GM18519 (cell line): ENCODE measurements around the gene NR1D1.

Source experiments
- ATAC-seq: cut with Tn5 transposase; IDR thresholded peaks from one replicate; pipeline ENCODE4 v1.9.1; 2021; ENCODE audit warnings: mild to moderate bottlenecking, moderate library complexity; ENCODE audit not compliant: unreplicated experiment, low FRiP score

Gene NR1D1

DNA sequence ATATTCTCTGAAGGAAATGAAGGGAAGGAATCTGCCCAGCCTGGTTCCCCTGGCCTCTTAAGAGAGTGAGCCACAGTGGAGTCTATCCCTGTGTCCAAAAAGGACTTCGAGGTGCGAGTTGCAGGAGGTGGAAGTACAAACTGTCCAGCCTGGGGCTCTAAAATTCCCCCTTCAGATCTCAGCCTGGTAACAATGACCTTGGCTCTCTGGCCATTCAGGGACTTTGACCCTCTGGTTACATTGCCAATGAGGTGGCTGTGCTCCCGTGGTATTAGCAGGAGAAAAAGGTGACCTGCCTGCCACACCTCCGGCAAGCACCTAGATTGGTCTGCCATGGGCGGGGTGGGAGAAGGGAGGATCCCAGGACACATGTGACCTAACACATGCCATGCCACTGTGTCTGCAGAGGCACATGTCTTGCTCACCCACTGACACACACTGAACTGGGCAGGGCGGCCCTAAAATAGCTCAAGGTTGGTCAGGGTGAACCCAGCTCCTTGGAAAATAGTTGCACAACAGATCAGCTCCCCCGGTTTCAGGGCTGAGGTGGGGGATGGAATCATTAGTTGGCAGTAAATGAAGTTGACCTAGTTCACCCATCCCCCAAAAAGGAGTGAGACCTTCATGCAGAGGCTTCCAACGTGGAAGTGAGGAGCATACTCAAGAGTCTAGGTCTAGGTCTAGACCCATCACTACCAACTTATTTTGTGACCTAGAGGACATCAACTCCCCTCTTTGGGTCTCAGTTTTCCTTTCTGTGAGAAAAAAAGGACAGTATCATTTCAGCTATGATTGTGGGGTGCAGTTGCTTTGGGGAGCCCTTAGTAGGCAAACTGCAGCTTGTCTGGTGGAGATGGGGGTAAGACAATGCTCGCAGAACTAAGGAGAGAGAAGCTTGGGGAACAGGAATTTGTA, 2.2 kb downstream of the NR1D1 start:
- no peak for ATAC-seq

DNA sequence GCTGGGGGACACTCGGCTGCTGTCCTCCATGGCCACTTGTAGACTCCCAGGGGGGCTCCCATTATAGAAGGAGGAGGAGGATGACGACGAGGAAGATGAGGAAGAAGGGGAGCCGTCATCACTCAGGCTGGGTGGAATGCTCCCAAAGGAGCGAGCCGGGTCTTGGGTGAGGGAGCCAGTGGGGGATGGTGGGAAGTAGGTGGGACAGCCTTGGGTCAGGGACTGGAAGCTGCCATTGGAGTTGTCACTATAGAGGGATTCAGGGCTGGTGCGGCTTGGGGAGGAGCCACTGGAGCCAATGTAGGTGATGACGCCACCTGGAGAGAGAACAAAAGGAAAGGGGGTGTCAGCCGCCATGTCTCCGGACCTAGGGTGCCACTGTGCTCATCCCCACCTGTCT, 3.3 kb downstream of the NR1D1 start:
- ATAC-seq: no peak

DNA sequence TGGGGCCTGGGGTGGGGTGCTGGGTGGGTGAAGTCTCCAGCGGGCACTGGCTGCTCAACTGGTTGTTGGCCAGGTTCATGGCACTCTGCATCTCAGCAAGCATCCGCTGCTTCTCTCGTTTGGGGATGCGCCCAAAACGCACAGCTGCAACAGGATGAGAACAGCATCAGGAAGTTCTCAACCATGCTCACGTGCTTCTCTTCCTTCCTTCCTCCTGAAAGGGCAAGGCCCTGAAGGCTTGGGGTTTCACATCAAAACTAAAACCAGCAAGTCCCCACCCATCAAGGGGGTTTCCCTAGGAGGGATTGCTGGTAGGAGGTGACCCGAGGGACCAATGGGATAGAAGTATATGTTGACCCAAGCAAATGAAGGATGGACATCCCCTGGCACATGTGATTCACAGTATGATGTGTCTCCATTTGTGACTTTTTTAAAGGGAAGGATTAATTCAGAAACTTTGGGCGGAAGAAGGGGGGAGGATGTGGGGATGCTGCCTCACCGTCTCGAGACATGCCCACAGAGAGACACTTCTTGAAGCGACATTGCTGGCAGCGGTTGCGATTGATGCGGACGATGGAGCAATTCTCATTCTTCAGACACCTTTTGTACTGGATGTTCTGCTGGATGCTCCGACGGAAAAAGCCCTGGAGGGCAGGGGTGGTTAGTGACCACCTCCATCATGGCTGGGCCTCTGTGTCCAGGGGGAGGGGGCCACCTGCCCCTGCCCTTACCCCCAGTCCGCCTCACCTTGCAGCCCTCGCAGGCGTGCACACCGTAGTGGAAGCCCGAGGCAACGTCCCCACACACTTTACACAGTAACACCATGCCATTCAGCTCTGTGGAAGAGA, 4.2 kb downstream of the NR1D1 start:
- peak; percentile 31 for ATAC-seq

DNA sequence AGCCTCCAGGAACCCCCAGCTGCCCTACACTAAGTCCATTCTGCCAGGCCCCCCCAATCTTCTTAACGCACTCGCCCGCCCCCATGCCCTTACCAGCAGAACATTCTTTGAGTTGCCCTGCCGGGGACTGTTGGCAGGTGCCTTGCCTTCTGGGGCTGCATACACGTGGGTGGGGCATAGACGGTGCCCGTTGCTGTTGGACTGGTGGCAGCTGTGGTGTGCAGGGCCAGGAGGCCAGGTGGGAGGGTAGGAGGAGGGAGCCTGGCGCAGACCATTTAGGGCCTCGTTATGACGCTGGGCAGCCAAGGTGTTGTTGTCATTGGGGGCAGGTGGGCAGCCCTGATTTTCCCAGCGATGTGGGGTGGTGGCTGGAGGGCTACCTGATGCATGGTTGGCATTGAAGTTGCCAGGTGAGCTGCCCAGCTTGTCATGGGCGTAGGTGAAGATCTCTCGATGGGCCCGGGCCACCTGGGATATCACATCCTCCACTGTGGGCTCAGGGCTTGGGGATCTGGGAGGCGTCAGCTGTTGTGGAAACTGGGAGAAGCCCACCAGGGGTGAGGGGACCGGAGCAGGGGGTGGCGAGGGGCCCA, 4.9 kb downstream of the NR1D1 start:
- ATAC-seq: no peak

DNA sequence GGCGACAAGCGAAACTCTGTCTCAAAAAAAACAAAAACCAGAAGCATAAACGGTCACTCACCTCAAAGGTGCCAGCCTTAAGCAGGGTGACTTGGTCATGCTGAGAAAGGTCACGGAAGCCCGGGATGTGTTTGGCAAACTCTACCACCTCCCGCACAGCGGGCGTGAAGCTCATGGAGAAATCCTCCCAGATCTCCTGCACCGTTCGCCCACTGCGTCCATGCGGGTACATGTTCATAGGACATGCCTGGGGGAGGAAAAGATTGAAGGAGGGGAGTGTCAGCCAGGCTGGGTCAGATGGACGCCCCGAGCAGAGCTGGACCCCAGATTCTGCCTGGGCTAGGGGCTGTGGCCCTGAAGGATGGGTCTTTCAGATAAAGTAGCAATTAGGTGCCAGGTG, 5.5 kb downstream of the NR1D1 start:
- ATAC-seq: no peak

DNA sequence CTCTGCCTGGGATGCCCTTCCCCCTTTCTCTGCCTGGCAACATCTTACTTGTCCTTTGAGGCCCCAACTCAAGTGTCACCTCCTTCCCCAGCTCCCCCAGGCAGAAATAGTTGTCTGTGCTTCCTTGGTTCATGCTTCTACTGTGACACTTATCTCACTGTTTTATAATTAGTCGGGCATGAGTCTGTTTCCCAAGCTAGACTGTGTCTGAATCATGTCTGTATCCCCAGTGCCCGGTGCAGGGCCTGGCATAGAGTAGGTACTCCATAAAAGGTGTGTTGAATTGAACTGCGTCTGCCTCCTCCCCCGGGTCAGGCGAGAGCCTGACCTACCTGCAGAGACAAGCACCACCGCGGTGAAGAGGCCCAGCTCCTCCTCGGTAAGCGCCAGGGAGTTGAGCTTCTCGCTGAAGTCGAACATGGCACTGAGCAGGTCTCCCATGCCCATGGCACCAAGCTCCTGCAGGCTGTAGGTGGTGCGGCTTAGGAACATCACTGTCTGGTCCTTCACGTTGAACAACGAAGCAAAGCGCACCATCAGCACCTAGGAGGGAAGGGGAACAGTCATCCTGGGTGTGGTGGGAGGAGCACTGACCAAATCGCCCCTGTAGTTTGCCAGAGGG, 6.7 kb downstream of the NR1D1 start:
- ATAC-seq: no peak

DNA sequence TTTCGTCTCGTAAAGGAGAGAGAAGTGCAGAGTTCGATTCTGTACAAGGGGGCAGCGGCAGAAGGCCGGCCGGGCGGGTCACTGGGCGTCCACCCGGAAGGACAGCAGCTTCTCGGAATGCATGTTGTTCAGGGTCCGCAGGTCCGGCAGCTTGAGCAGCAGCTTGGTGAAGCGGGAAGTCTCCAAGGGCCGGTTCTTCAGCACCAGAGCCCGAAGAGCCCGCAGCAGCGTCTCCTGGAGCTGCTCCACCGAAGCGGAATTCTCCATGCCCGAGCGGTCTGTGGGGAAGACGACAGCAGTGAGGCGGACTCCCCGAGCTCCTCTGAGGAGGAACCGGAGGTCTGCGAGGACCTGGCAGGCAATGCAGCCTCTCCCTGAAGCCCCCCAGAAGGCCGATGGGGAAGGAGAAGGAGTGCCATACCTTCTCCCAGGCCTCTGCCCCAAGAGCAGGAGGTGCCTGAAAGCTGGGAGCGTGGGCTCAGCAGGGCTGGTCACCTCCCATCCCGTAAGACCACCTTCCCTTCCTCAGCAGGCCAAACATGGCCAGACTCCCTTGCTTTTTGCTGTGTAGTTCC, 7.3 kb downstream of the NR1D1 start:
- ATAC-seq: no peak

DNA sequence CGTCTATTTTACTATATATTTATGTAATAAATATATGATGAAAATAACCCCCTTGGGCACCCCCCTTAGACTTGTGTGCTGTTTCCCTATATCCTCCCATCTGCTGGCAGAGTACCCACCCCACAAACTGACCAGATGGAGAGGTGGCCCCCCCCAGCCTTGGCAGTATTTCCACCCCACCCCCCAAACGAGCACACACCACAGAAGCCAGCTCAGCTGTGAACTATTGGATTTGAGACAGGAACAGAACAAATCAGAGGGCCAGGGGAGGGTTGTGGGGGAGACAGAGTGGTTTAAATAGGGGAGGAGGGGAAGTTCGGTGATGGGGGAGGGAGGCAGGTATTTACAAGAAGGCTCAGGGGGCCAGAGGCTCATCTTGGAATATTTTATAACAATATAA, 7.8 kb downstream of the NR1D1 start:
- ATAC-seq: no peak

DNA sequence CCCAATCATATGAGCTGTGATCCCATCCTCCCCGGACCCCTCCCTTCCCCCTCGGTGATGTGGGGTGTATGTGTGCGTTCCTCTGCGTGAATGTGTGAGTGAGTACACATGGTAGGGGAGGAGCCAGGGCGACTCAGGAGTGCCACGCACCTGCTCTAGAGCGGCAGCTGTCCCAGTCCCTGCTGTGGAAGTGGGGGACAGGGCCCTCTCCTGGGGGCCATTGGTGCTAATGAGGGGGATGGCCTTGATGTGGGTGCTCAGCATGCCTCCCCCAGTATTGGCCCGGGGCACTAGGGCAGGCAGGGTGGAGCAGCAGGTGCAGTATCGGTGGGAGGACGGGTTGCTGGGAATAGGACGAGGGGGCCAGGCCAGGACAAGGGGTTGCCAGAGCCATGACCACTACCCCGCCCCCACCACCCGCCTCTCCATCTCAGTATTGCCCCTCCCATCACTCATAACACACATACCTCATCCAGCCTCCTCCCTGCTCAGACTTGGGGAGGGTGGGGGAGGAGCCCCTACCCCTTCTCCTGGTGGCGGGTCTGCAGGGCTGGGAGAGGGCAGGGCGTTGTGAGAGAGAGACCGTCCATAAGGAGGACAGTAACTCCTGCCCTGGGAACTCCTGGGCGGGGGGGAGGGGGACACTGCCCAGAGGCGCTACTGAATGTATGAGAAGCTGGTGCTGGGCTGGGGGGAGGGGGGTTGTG, 8.5 kb downstream of the NR1D1 start:
- no peak for ATAC-seq

DNA sequence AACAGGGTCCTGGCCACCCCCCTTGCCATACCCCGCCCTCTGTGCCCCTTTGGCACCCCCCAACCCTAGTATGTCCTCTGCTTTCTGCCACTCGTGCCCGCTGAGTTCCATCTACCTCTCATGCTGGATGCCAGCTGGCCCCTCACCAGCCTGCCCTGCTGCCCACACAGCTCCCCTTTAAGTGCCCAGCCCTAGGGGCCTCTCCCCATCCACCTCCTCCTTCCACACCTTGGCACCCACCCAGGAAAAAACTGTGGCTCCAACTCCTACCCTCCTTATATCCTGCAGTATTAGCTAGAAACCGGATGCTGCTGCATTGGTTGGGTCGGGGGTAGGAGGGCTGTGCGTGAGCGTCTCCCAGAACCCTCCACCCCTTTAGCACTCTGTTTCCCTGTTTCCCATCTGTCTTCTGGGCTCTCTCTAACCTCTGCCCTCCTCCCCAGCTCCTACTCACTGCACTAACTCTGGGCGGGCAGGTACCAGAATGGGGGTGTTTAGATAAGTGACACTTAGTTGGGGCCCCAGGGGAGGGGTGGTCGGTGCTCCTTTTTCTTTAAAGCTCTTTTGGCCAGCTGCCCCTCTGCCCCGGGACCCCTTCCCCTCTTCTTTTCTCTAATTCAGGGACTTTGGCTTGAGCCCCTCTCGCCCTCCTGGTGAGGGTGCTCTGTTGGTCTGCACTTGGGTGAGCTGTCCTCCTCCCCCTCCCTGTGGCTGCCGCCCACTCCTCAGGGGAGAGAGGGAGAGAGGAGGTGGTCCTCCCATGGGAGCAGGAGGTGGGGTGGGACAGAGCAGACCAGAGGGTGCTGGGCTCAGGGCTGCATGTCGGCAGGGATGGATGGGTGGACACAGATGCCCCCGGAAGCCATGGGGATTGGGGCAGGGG, 9.9 kb downstream of the NR1D1 start:
- ATAC-seq: no peak

DNA sequence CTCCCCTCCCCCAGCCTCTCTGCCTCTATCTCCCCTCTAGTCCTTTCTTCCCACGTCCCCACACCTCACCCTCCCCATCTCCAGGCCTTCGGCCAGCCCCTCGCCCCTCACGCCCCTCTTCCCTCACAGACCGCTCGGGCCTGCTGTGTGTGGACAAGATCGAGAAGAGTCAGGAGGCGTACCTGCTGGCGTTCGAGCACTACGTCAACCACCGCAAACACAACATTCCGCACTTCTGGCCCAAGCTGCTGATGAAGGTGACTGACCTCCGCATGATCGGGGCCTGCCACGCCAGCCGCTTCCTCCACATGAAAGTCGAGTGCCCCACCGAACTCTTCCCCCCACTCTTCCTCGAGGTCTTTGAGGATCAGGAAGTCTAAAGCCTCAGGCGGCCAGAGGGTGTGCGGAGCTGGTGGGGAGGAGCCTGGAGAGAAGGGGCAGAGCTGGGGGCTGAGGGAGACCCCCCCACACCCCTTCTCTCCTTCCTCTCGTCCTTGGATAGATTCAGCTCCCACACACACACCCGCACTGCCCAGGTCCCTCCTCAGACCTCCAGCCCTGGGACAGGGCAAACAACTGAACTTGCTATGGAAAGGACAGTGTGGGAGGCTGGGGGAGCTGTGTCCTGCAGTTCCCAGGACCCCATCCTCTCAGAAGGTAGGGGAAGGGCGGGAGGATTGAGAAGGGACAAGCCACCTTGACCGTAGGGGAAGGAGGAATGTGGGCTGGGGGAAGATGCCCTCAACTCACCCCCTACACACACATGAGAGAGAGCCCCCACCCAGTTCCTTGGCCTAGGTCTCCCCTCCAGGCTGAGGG, 11.1 kb downstream of the NR1D1 start:
- no peak for ATAC-seq

DNA sequence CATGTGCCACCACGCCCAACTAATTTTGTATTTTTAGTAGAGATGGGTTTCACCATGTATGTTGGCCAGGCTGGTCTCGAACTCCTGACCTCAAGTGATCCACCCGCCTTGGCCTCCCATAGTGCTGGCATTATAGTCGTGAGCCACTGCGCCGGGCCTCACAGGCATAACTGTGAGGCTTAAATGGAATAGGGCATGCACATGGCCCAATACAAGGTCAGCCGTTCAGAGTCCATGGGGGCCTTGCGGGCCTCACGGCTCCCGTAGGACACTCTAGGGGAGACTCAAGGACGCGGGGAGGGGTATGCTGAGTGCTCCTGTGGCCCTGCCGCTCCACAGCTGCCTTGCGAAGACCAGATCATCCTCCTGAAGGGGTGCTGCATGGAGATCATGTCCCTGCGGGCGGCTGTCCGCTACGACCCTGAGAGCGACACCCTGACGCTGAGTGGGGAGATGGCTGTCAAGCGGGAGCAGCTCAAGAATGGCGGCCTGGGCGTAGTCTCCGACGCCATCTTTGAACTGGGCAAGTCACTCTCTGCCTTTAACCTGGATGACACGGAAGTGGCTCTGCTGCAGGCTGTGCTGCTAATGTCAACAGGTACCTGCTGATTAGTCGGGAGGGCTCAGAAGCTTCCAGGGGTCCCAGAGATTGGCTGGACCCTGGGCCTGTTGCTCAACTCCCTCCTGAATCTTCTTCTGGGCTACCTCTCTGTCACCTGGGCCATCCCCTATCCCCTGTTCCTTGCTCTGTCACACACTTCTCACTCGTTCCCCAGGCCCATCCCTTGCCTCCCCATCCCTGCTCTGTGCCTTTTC, 12.3 kb downstream of the NR1D1 start:
- no peak for ATAC-seq

DNA sequence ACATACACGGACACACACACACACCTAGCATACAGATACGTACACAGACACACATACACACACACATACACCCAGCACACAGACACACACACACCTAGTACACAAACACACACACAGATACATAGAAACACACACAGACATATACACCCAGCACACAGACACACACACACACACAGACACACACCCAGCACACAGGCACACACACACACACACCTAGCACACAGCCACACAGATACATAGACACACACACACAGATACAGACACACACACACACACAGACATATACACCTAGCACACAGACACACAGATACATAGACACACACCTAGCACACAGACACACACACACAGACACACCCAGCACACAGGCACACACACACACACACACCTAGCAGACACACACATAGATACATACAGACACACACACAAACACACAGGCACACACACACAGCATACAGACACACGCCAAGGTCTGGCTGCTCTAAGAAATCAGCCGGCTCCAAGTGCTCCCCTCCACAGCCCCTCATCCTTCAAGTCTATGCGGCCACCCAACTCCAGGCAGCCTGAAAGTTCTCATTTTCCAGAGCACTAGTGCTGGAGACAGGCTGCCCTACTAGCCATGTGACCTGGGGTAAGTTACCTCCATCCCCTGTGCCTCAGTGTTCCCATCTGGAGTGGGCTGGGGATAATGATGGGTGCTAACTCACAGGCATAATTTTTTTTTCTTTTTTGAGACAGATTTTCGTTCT, 13.2 kb downstream of the NR1D1 start:
- no peak for ATAC-seq

DNA sequence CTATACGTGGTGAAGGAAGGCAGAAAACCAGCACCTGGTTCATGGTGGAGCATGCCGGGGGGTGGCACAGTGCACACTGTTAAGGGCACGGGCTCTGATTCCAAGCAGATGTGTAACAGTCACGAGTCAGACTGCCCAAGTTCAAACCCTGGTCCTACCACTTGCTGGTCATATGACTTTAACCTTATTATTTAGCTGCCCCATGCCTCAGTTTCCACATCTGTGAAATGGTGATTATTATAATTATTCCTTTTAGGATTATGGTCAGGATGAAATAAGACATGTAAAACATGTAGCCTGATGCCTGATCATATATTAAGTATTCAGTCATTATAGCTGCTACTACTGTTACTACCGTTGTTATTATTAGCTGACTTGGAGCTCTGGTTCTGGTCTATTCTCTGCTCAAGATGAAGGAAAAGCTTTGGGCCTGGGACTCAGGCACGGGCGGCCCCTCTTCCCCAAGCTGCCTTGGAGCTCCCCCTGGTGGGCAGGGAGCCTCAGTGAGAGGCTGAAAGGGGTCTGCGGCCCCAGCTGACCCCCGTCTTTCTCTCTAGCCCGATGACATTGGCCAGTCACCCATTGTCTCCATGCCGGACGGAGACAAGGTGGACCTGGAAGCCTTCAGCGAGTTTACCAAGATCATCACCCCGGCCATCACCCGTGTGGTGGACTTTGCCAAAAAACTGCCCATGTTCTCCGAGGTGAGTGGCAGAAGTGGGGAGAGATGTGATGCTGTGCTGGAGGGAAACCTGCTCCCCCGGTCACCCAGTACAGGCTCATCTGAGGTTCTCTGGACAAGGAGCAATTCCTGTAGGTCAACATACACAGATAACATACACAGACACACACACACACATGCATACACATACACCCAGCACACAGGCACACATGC, 14.0 kb downstream of the NR1D1 start:
- no peak for ATAC-seq

DNA sequence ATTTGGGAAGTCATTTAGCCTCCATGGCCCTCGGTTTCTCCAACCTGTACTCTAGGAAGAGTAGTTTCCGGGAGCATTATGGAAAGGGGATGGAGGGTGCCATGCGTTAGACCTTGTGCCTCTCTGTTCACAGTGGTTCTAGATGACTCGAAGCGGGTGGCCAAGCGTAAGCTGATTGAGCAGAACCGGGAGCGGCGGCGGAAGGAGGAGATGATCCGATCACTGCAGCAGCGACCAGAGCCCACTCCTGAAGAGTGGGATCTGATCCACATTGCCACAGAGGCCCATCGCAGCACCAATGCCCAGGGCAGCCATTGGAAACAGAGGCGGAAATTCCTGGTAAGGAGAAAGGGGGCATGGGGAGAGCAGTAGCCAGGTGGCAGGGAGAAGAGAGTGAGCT, 15.9 kb downstream of the NR1D1 start:
- ATAC-seq: no peak

DNA sequence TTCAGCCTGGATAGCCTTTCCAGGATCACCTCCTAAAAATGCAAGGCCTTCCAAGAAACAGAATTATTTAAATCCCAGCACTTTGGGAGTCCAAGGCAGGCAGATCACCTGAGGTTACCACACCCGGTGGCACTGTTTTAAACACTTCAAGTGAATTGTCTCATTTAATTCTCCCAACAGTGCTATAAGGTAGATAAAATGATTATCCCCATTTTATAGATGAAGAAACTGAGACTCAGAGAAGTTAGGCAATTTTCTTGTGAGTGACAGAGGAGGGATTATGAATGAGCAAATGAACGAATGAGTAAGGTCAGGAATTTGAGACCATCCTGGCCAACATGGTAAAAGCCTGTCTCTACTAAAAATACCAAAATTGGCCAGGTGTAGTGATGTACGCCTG, 20.8 kb downstream of the NR1D1 start:
- ATAC-seq: no peak
